Right atrium auricular region (tissue), 2 donors: ENCODE measurements around the gene ERBB4. TPM values are rescaled to one million over a fixed set of nuclear protein-coding genes. Genes with fewer than 3 reads are reported as not detected.

Experiments used
- DNase-seq: peaks from one replicate; pipeline ENCODE4 v3.0.0-alpha.2; 2019; ENCODE audit warnings: low spot score
- H3K27ac ChIP-seq, 2 donors: fragments of 200-600 bp; sonication (generic); 1 replicate in 1 of 2; 2 replicates in 1 of 2; pipeline ENCODE4 v1.5.1; 2016 to 2019
- H3K27me3 ChIP-seq, 2 donors: fragments of 200-600 bp; sonication (generic); one replicate each; pipeline versions ENCODE4 v1.5.1 to v1.6.0; 2017 to 2019
- H3K36me3 ChIP-seq: fragments of 200-600 bp; sonication (generic); one replicate; pipeline ENCODE4 v1.5.1; 2016
- H3K4me1 ChIP-seq, 2 donors: fragments of 200-600 bp; sonication (generic); one replicate each; pipeline versions ENCODE4 v1.5.1 to v1.6.0; 2017 to 2019
- H3K4me3 ChIP-seq, 2 donors: fragments of 200-600 bp; sonication (generic); 1 replicate in 1 of 2; 2 replicates in 1 of 2; pipeline ENCODE4 v1.5.1; 2017 to 2019; ENCODE audit warnings: mild to moderate bottlenecking in 1 of 2, moderate library complexity in 1 of 2
- H3K9me3 ChIP-seq, 2 donors: fragments of 200-600 bp; sonication (generic); one replicate each; pipeline ENCODE4 v1.5.1; 2019
- total RNA-seq, 2 donors: library from RNA; depleted of rRNA; stranded (reverse); fragments of >200 nt; gene quantifications; one replicate each; pipeline ENCODE4 v1.1.0, GENCODE V29; 2016
- TF ChIP-seq, protein P1 (sequence below), 2 donors: fragments of 200-600 bp; sonication (generic); IDR thresholded peaks; one replicate each; pipeline ENCODE4 v1.5.1; 2019; ENCODE audit warnings: antibody characterized with exemption in 2 of 2

ERBB4 gene
- total RNA-seq, 2 donors from 2014 or later = 12.4 to 22.4 TPM

DNA sequence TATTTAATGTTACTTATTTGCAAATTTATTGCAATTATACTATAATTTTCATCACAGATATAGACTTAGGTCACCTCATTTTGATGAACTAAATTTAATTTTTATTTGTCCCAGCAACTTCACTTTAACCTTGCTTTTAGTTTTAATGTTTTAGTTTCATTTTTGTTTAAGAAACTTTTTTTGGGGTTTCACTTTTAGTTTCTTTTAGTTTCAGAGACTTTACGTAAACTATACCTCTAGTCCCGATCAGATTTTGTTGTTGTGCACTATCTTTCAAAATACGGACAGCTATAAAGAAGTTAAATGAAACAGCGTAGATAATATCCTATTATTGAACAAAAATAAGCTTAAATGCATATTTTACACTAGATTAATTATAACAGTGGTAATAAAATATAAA, 460.5 kb downstream of the ERBB4 start:
- Histone ChIP-seq H3K9me3 (no peaks in the 10 kb centered on the region), H3K36me3 (no peaks in the 10 kb centered on the region), H3K27me3 (no peaks in the 10 kb centered on the region), H3K27ac (no peak overlapping the region), H3K4me1 (no peaks in the 10 kb centered on the region), H3K4me3 (no peak overlapping the region)
- DNase-seq = no peak
- TF ChIP-seq, protein P1, sequence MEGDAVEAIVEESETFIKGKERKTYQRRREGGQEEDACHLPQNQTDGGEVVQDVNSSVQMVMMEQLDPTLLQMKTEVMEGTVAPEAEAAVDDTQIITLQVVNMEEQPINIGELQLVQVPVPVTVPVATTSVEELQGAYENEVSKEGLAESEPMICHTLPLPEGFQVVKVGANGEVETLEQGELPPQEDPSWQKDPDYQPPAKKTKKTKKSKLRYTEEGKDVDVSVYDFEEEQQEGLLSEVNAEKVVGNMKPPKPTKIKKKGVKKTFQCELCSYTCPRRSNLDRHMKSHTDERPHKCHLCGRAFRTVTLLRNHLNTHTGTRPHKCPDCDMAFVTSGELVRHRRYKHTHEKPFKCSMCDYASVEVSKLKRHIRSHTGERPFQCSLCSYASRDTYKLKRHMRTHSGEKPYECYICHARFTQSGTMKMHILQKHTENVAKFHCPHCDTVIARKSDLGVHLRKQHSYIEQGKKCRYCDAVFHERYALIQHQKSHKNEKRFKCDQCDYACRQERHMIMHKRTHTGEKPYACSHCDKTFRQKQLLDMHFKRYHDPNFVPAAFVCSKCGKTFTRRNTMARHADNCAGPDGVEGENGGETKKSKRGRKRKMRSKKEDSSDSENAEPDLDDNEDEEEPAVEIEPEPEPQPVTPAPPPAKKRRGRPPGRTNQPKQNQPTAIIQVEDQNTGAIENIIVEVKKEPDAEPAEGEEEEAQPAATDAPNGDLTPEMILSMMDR (IDR thresholded peaks at IDR 0.05) = no peak

DNA sequence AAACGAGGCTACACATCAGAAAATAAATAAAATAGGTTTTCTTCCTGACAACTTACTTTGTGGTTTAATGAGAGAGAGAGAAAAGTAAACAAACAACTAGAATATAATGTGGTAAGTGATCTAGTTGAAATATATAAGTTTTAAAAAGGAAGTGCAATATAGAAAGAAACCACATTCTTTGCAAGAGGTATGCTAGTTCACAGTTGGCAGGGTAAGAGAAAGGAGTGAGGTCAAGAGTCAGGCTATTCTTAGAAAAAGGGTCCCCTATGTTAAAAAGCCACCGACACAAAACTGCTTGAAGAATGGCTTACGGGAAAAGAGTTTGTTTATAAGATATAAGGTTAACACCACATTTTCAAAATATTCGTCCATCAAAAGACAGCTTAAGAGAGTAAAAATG, 462.1 kb downstream of the ERBB4 start:
- Histone ChIP-seq H3K4me1 (no peaks in the 10 kb centered on the region), H3K36me3 (no peaks in the 10 kb centered on the region), H3K27ac (no peak overlapping the region), H3K27me3 (no peaks in the 10 kb centered on the region), H3K4me3 (no peak overlapping the region), H3K9me3 (no peaks in the 10 kb centered on the region)
- DNase-seq = no peak
- TF ChIP-seq, protein P1 (IDR thresholded peaks at IDR 0.05) = no peak

DNA sequence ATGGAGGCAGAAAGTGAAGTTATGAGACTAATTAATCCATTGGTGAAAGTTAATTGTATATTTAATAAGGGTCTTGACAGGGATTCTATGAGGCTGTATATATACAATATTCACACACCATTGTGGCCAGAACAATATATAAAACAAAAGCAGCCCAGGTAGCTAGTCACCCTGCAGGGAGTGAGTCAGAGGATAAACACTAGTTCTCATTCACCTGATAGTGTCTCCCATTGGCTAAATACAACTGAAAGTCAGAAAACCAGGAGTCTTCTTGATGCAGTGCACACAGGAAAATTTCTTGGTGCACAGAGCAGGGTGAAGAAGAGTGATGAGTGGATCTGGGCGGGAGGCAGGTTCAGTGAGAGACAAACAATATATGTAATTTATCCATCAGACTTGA, 465.2 kb downstream of the ERBB4 start:
- H3K27ac ChIP-seq = no peak overlapping the region
- TF ChIP-seq, protein P1 (IDR thresholded peaks at IDR 0.05) = no peak

DNA sequence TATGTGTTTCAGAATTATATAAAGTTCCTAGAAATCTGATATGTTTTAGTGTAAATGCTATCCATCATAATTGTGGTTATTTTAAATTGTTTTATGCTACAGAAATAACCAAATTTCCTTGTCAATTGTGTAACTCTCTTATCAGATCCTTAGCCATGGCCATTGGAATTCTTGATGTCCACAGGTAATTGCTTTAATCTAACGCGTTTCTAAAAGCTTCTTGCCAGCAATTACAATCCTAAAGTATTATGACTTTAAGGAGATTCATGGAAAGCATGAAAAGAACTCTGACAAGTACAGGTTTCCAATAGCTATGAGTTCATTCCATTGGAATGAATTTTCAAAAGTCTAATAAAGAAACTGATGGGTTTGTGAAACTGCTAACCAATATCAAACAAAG, 472.1 kb downstream of the ERBB4 start:
- H3K27ac ChIP-seq = no peak overlapping the region
- no peak overlapping the region for H3K4me3 ChIP-seq
- H3K4me1 ChIP-seq = no peaks in the 10 kb centered on the region
- H3K9me3 ChIP-seq = no peaks in the 10 kb centered on the region
- no peaks in the 10 kb centered on the region for H3K27me3 ChIP-seq
- H3K36me3 ChIP-seq = no peaks in the 10 kb centered on the region
- DNase-seq = no peak
- TF ChIP-seq, protein P1 (IDR thresholded peaks at IDR 0.05) = no peak

More for the DNA sequence above, 465.2 kb downstream of the ERBB4 start:
- no peak overlapping the region for H3K4me3 ChIP-seq
- no peaks in the 10 kb centered on the region for H3K27me3 ChIP-seq
- no peak for DNase-seq
- no peaks in the 10 kb centered on the region for H3K4me1 ChIP-seq
- H3K36me3 ChIP-seq = no peaks in the 10 kb centered on the region
- no peaks in the 10 kb centered on the region for H3K9me3 ChIP-seq

DNA sequence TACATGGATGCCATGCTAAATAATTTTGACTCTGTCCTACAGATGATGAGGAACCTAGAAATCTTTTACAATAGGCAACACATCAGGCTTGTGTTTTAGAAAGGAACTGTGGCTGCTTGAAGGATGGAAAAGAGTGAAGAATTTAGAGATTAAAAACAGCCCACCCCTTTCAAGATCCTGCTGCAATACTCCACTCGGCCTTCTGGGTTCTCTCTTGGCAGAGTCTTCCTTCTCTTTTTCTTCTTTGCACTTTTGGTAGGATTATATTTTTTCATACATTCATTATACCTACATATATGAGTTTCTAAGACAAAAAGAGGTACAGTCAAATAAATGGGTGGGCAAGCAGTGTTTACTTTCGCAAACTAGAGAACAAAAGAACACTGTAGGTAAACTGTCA, 474.3 kb downstream of the ERBB4 start:
- no peaks in the 10 kb centered on the region for H3K36me3 ChIP-seq
- no peak overlapping the region for H3K4me3 ChIP-seq
- no peaks in the 10 kb centered on the region for H3K9me3 ChIP-seq
- H3K27me3 ChIP-seq = no peaks in the 10 kb centered on the region
- TF ChIP-seq, protein P1 (IDR thresholded peaks at IDR 0.05) = no peak
- DNase-seq = no peak
- H3K4me1 ChIP-seq = no peaks in the 10 kb centered on the region
- no peak overlapping the region for H3K27ac ChIP-seq

DNA sequence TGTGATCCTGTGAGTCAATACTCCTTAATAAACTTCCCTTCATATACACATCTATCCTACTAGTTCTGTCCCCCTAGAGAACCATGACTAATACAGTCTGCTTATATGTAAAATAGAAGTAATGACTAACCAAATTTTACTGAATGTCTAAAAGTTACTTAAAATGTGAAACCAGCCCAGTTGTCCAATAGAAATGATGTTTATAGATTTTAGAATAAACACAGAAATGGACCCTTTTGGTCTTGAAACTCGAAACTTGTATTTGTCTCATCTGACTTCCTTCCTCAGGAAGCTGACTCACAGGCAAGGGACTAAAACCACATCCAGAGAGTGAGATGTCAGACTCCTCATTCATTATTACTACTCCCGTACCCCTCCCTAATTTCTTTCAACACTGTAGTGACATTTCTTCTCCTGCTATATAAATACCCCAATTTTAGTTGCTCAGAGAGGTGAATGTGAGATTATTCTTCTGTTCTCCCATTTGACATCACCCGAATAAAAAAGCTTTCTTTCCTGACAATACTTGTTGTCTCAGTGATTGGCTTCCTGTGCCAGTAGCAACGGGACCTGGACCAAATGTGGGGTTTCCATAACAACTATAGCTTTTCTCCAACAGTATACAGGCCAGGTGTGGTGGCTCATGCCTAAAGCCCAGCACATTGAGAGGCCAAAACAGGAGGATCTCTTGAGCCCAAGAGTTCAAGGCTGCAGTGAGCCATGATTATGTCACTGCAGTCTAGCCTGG, 486.0 kb downstream of the ERBB4 start:
- TF ChIP-seq, protein P1 (IDR thresholded peaks at IDR 0.05) = no peak
- Histone ChIP-seq H3K27me3 (no peaks in the 10 kb centered on the region), H3K4me3 (no peak overlapping the region), H3K4me1 (no peaks in the 10 kb centered on the region), H3K9me3 (peaks cover 0 to 15% of the 10 kb centered on the region in 2 donors), H3K27ac (no peak overlapping the region), H3K36me3 (no peaks in the 10 kb centered on the region)
- no peak for DNase-seq
